HCT116 (cell line): Measurements from ENCODE around the gene SDCCAG8. TPM values are rescaled to one million over a fixed set of nuclear protein-coding genes. Genes with fewer than 3 reads are reported as not detected.

ENCODE experiments used
- ATAC-seq: fragments of 200-7000 bp; cut with Tn5 transposase; 2 replicates; pipeline ENCODE4 v1.9.1; 2020; ENCODE audit warnings: mild to moderate bottlenecking, moderate library complexity
- BruUV-seq: library from RNA; stranded (reverse); fragments of 400-500 nt; replicated peaks from 2 replicates; lab custom pipeline; 2021; lab: Mats Ljungman, UMichigan
- CTCF ChIA-PET: fragments of 300-600 bp; sonication (Branson Sonifier 250); formaldehyde crosslinking; loops from one replicate; lab custom pipeline; 2021; ENCODE audit warnings: antibody characterized with exemption; lab: Charles Lee
- POLR2A ChIA-PET: fragments of 300-600, 350-600 bp; sonication (Branson Sonifier 250); formaldehyde crosslinking; loops from one replicate; lab custom pipeline; 2021; ENCODE audit warnings: antibody characterized with exemption; lab: Charles Lee
- RAD21 ChIA-PET, 2 experiments: fragments of 300-600 bp; sonication (Branson Sonifier 250); formaldehyde crosslinking; loops; one replicate each; lab custom pipeline; 2023; ENCODE audit warnings: low total read pairs in 2 of 2; ENCODE audit not compliant: uncharacterized antibody in 2 of 2, unreplicated experiment in 2 of 2, low non-redundant PET in 1 of 2; lab: Charles Lee
- DNase-seq: peaks from one replicate; pipeline ENCODE4 v3.0.0-alpha.2; 2010; ENCODE audit warnings: low read depth, low spot score
- H2AFZ ChIP-seq: fragments of 200-600 bp; shearing (Covaris generic), sonication (generic); 2 replicates; pipeline ENCODE4 v1.6.1; 2017; ENCODE audit warnings: low read depth, mixed run types, mixed read lengths, antibody characterized with exemption, low read length; ENCODE audit not compliant: poor library complexity, severe bottlenecking
- H3K27ac ChIP-seq: 2 replicates; pipeline ENCODE4 v1.5.1; 2012; ENCODE audit warnings: low read depth, low read length
- H3K27me3 ChIP-seq: fragments of 200-600 bp; sonication (generic); 2 replicates; pipeline ENCODE4 v1.6.1; 2016; ENCODE audit warnings: mixed run types, low read length, mixed read lengths; ENCODE audit not compliant: insufficient read depth
- H3K36me3 ChIP-seq, 2 experiments: fragments of 200-500 bp in 1 of 2; fragments of 200-600 bp in 1 of 2; sonication (Bioruptor generic) in 1 of 2; sonication (generic) in 1 of 2; 2 replicates each; pipeline versions ENCODE4 v1.5.1 to v1.6.1; 2014 to 2016; ENCODE audit warnings: low read length in 2 of 2, inconsistent platforms in 1 of 2, mixed read lengths in 1 of 2, mixed run types in 1 of 2; ENCODE audit not compliant: insufficient read depth in 2 of 2, control insufficient read depth in 1 of 2
- H3K4me1 ChIP-seq, 2 experiments: fragments of 200-600 bp in 1 of 2; sonication (generic) in 1 of 2; 2 replicates each; pipeline versions ENCODE4 v1.5.1 to v1.6.1; 2012 to 2017; ENCODE audit warnings: low read length in 2 of 2, inconsistent platforms in 1 of 2, mild to moderate bottlenecking in 1 of 2, mixed read lengths in 1 of 2, mixed run types in 1 of 2, moderate library complexity in 1 of 2; ENCODE audit not compliant: insufficient read depth in 2 of 2, control insufficient read depth in 1 of 2
- H3K4me2 ChIP-seq: fragments of 200-600 bp; sonication (generic); 2 replicates; pipeline ENCODE4 v1.6.1; 2017; ENCODE audit warnings: mixed run types, low read length, mixed read lengths
- H3K4me3 ChIP-seq, 2 experiments: fragments of 200-600 bp in 1 of 2; sonication (generic) in 1 of 2; replicated peaks in 1 of 2; 2 replicates each; pipeline ENCODE4 v1.5.1; 2011 to 2016; ENCODE audit warnings: low read length in 2 of 2, control low read depth in 1 of 2, low read depth in 1 of 2, mild to moderate bottlenecking in 1 of 2, mixed read lengths in 1 of 2, mixed run types in 1 of 2
- H3K79me2 ChIP-seq: fragments of 200-600 bp; sonication (generic); 2 replicates; pipeline ENCODE4 v1.6.1; 2017; ENCODE audit warnings: mild to moderate bottlenecking, mixed run types, low read length, moderate library complexity, mixed read lengths; ENCODE audit not compliant: insufficient read depth
- H3K9ac ChIP-seq: fragments of 200-600 bp; sonication (generic); 2 replicates; pipeline ENCODE4 v1.6.1; 2016; ENCODE audit warnings: low read length, mixed read lengths
- H3K9me2 ChIP-seq: fragments of 200-600 bp; sonication (generic), shearing (Covaris generic); 2 replicates; pipeline ENCODE4 v1.6.1; 2017; ENCODE audit warnings: mixed run types, mild to moderate bottlenecking, moderate library complexity; ENCODE audit not compliant: insufficient read depth
- H3K9me3 ChIP-seq, 2 experiments: fragments of 200-500 bp in 1 of 2; fragments of 200-600 bp in 1 of 2; sonication (Bioruptor generic) in 1 of 2; sonication (generic) in 1 of 2; 2 replicates each; pipeline ENCODE4 v1.6.1; 2014 to 2017; ENCODE audit warnings: low read length in 2 of 2, mixed read lengths in 2 of 2, inconsistent platforms in 1 of 2, low read depth in 1 of 2, mild to moderate bottlenecking in 1 of 2, mixed run types in 1 of 2, moderate library complexity in 1 of 2; ENCODE audit not compliant: control insufficient read depth in 1 of 2, insufficient read depth in 1 of 2
- H4K20me1 ChIP-seq: fragments of 200-600 bp; sonication (generic), shearing (Covaris generic); 2 replicates; pipeline ENCODE4 v1.6.1; 2017; ENCODE audit warnings: mixed run types, mild to moderate bottlenecking, moderate library complexity; ENCODE audit not compliant: insufficient read depth
- ATF3 ChIP-seq: IDR thresholded peaks from 2 replicates; pipeline ENCODE4 v1.6.1; 2012
- CBX3 ChIP-seq: IDR thresholded peaks from 2 replicates; pipeline ENCODE4 v1.6.1; 2012; ENCODE audit warnings: low read depth
- CTCF ChIP-seq, 3 experiments: fragments of 200-600 bp in 1 of 3; sonication (generic) in 1 of 3; IDR thresholded peaks in 2 of 3; conservative IDR thresholded peaks in 1 of 3; 2 replicates each; pipeline ENCODE4 v1.5.1; 2012 to 2017; ENCODE audit warnings: low read depth in 2 of 3, low read length in 2 of 3, antibody characterized with exemption in 1 of 3, borderline replicate concordance in 1 of 3, control low read depth in 1 of 3, mild to moderate bottlenecking in 1 of 3, mixed read lengths in 1 of 3, mixed run types in 1 of 3, moderate library complexity in 1 of 3; ENCODE audit not compliant: insufficient read depth in 1 of 3
- EGR1 ChIP-seq: IDR thresholded peaks from 2 replicates; pipeline ENCODE4 v1.6.1; 2012; ENCODE audit warnings: low read depth
- ELF1 ChIP-seq: IDR thresholded peaks from 2 replicates; pipeline ENCODE4 v1.6.1; 2012; ENCODE audit warnings: low read depth, borderline replicate concordance
- MAX ChIP-seq: IDR thresholded peaks from 2 replicates; pipeline ENCODE4 v1.6.1; 2012
- RAD21 ChIP-seq: IDR thresholded peaks from 2 replicates; pipeline ENCODE4 v1.6.1; 2012; ENCODE audit warnings: low read depth, mild to moderate bottlenecking
- REST ChIP-seq: IDR thresholded peaks from 2 replicates; pipeline ENCODE4 v1.6.1; 2012; ENCODE audit warnings: low read depth
- SIN3A ChIP-seq: IDR thresholded peaks from 2 replicates; pipeline ENCODE4 v1.6.1; 2012; ENCODE audit warnings: low read depth
- SRF ChIP-seq: IDR thresholded peaks from 2 replicates; pipeline ENCODE4 v1.6.1; 2012; ENCODE audit warnings: low read depth
- TCF7L2 ChIP-seq: IDR thresholded peaks from 2 replicates; pipeline ENCODE4 v1.7.0; 2011; ENCODE audit warnings: borderline replicate concordance, inconsistent platforms; ENCODE audit not compliant: insufficient read depth, insufficient read length; ENCODE audit errors: extremely low read depth
- YY1 ChIP-seq: IDR thresholded peaks from 2 replicates; pipeline ENCODE4 v1.6.1; 2011; ENCODE audit warnings: low read length, low read depth, moderate library complexity, mild to moderate bottlenecking; ENCODE audit not compliant: insufficient replicate concordance; ENCODE audit errors: extremely low read depth
- ZBTB33 ChIP-seq: IDR thresholded peaks from 2 replicates; pipeline ENCODE4 v1.6.1; 2011; ENCODE audit warnings: mild to moderate bottlenecking, low read length, moderate library complexity; ENCODE audit not compliant: insufficient replicate concordance; ENCODE audit errors: extremely low read depth
- intact Hi-C: fragments of 100-400 bp; cut with micrococcal nuclease; formaldehyde crosslinking; loops from 2 replicates; pipeline ENCODE4 v1.10.0; 2022
- total RNA-seq: library from RNA; stranded (reverse); gene quantifications from one replicate; pipeline ENCODE4 v1.2.1, GENCODE V29; 2021; ENCODE audit not compliant: unreplicated experiment

Gene SDCCAG8
- total RNA-seq, 1 experiment from 2014 or later, result 38.2 TPM

GRCh38 chr1:243474136-243474881 lies 218.5 kb downstream of the SDCCAG8 start:
- TF ChIP-seq ELF1, result no peak
- no peak for TF ChIP-seq CBX3
- no peak for TF ChIP-seq ATF3
- TF ChIP-seq CTCF (IDR thresholded peaks at IDR 0.05 in 2 of 3, conservative IDR thresholded peaks at IDR 0.05 in 1 of 3; ENCODE audit: borderline replicate concordance in 1 of 3, insufficient read depth in 1 of 3, low read depth in 2 of 3, low read length in 2 of 3), result no peak
- no peak for TF ChIP-seq REST
- no peak for TF ChIP-seq SRF
- TF ChIP-seq EGR1, result no peak
- TF ChIP-seq ZBTB33, result no peak
- no peak for TF ChIP-seq RAD21
- no peak for TF ChIP-seq SIN3A
- TF ChIP-seq MAX, result no peak
- TF ChIP-seq TCF7L2, result no peak
- TF ChIP-seq YY1, result no peak
- ATAC-seq (no peak), DNase-seq (no peak)
- H3K36me3 ChIP-seq, result no peaks in the 10 kb centered on the region
- no peaks in the 10 kb centered on the region for H3K27me3 ChIP-seq
- no peak overlapping the region for H3K27ac ChIP-seq
- no peaks in the 10 kb centered on the region for H3K79me2 ChIP-seq
- no peaks in the 10 kb centered on the region for H4K20me1 ChIP-seq
- H3K9ac ChIP-seq, result no peak overlapping the region
- H3K9me3 ChIP-seq, result no peaks in the 10 kb centered on the region
- no peaks in the 10 kb centered on the region for H3K9me2 ChIP-seq
- H3K4me2 ChIP-seq, result no peak overlapping the region
- CTCF ChIA-PET, result no interaction called here
- no TSS peak for BruUV-seq
- intact Hi-C loops, result no loop called here
- POLR2A ChIA-PET, result no interaction called here
- RAD21 ChIA-PET, result no interaction called here
- no peak overlapping the region for H3K4me3 ChIP-seq
- H3K4me1 ChIP-seq, result no peaks in the 10 kb centered on the region
- H2AFZ ChIP-seq, result no peak overlapping the region
